GM18873 (cell line): ENCODE data around the gene HOXB3.

Experiments
- ATAC-seq: cut with Tn5 transposase; IDR thresholded peaks from one replicate; pipeline ENCODE4 v1.9.1; 2021; ENCODE audit warnings: mild to moderate bottlenecking, moderate library complexity, moderate number of reproducible peaks; ENCODE audit not compliant: unreplicated experiment, low FRiP score

The HOXB3 gene

GRCh38 chr17:48532261-48532660 lies 57.8 kb downstream of the HOXB3 start:
- ATAC-seq: no peak

- no peak for ATAC-seq
These were observed 59.2 kb downstream of the HOXB3 start, which contains the start of gene HOXB1 for GRCh38 chr17:48530887-48531272. Gene HOXB1, minus strand, starts transcription at chr17:48531011. Its CDS starts 107 bp downstream, at chr17:48530904.

- ATAC-seq: no peak
These were observed 59.7 kb downstream of the HOXB3 start for GRCh38 chr17:48530208-48530886.

- ATAC-seq: no peak
These were observed 60.4 kb downstream of the HOXB3 start for GRCh38 chr17:48529683-48530009.

- no peak for ATAC-seq
These were observed 60.9 kb downstream of the HOXB3 start for GRCh38 chr17:48528936-48529682.

- ATAC-seq: no peak
These were observed 61.7 kb downstream of the HOXB3 start for GRCh38 chr17:48528153-48528935.

GRCh38 chr17:48527547-48527932 lies 62.5 kb downstream of the HOXB3 start:
- no peak for ATAC-seq

- ATAC-seq: no peak
These were observed 63.2 kb downstream of the HOXB3 start for GRCh38 chr17:48526608-48527546.

GRCh38 chr17:48523010-48523409 lies 67.0 kb downstream of the HOXB3 start:
- no peak for ATAC-seq

- no peak for ATAC-seq
These were observed 67.9 kb downstream of the HOXB3 start for GRCh38 chr17:48522031-48522653.

GRCh38 chr17:48520631-48521079 lies 69.4 kb downstream of the HOXB3 start:
- ATAC-seq: no peak

GRCh38 chr17:48519427-48519826 lies 70.6 kb downstream of the HOXB3 start:
- no peak for ATAC-seq

GRCh38 chr17:48517478-48517877 lies 72.6 kb downstream of the HOXB3 start:
- ATAC-seq: no peak

GRCh38 chr17:48515925-48516900 lies 73.8 kb downstream of the HOXB3 start:
- no peak for ATAC-seq

GRCh38 chr17:48514477-48514876 lies 75.6 kb downstream of the HOXB3 start:
- ATAC-seq: no peak

- ATAC-seq: no peak
These were observed 76.2 kb downstream of the HOXB3 start for GRCh38 chr17:48513666-48514455.

- no peak for ATAC-seq
These were observed 76.9 kb downstream of the HOXB3 start for GRCh38 chr17:48513097-48513496.
